Femur (tissue), 1 donor: ENCODE data around the gene RNPEPL1.

Experiments
- DNase-seq: peaks from one replicate; pipeline ENCODE4 v3.0.0-alpha.2; 2017

Gene RNPEPL1

GRCh38 chr2:240593026-240593702 lies 24.9 kb downstream of the RNPEPL1 start:
- no peak for DNase-seq

DNA sequence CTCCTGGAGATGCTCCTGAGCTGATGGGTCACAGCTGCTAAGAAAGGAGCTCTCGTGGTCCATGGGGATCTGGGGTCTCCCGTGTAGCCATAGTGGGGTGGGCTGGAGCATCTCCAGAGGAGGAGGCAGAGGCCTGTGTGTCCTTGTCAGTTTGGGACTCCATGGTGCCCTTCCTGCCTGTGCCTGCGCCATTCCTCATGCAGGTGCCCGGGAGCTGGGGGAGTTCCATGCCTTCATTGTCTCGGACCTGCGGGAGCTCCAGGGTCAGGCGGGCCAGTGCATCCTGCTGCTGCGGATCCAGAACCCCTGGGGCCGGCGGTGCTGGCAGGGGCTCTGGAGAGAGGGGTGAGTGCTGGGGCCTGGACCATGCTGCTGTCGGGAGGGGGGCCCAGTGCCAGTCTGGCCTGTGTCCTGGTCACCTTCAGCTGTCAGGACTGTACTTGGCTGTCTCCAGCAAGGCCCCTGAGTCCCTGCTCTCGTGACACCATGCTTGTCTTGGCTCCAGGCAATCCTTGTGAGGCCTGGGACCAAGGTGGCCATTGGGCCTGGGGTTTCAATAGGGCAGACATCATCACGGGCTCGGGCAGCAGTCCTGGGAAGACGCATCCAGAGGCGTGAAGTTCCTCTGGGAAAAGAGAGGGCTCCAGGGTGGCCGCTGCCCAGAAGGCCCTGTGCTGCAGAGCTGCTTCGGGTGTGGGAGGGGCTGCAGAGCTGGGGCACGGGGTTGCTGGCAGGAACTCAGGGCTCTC lies 25.6 kb downstream of the RNPEPL1 start:
- DNase-seq: no peak

DNA sequence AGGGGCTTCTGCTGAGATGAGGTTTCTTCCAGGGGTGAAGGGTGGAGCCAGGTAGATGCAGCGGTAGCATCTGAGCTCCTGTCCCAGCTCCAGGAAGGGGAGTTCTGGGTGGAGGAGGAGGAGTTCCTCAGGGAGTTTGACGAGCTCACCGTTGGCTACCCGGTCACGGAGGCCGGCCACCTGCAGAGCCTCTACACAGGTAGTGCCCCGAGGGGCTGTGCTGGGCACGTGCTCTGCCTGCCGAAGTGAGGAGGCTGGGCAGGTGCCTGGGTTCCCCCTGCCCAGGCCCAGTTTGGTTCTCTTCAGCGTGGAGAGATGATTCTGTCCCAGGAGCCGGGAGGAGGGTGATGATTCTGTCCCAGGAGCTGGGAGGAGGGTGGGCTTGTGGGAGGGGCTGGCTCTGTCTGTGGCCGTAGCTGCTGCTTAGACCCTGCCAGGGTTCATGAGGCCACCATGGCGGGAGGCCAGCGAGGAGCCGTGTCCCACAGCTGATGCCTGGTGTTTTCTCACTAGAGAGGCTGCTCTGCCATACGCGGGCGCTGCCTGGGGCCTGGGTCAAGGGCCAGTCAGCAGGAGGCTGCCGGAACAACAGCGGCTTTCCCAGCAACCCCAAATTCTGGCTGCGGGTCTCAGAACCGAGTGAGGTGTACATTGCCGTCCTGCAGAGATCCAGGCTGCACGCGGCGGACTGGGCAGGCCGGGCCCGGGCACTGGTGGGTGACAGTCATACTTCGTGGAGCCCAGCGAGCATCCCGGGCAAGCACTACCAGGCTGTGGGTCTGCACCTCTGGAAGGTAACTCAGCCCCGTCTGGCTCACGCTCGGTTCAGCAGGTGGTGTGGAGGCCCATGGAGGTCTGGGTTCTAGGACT lies 26.5 kb downstream of the RNPEPL1 start:
- no peak for DNase-seq

GRCh38 chr2:240595381-240596079 lies 27.2 kb downstream of the RNPEPL1 start:
- no peak for DNase-seq

DNA sequence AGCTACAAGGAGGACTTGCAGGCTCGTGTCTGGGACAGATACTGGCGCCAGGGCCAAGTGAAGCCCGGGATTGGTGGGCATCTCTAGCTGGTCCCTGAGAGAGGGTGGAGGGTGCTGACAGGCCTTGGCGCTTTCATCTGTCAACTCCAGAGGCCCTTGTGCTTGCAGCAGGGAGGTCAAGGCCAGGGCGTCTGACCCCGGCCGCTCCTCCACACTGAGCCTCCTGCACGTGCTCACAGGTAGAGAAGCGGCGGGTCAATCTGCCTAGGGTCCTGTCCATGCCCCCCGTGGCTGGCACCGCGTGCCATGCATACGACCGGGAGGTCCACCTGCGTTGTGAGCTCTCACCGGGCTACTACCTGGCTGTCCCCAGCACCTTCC lies 27.8 kb downstream of the RNPEPL1 start:
- no peak for DNase-seq

DNA sequence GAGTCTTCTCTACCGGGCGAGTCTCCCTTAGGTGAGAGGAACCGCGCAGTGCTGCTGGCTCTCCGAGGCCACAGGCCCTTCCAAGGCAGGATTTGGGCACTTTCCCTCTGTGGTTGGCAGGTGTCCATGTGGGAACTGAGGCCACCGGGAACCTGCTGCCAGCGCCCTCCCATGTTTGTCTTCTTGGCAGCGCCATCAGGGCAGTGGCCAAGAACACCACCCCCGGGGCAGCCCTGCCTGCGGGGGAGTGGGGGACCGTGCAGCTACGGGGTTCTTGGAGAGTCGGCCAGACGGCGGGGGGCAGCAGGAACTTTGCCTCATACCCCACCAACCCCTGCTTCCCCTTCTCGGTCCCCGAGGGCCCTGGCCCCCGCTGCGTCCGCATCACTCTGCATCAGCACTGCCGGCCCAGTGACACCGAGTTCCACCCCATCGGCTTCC lies 28.2 kb downstream of the RNPEPL1 start:
- no peak for DNase-seq

- DNase-seq: no peak
These were observed 28.8 kb downstream of the RNPEPL1 start for GRCh38 chr2:240597054-240597418.

- DNase-seq: no peak
These were observed 29.3 kb downstream of the RNPEPL1 start for GRCh38 chr2:240597419-240598181.

- no peak for DNase-seq
These were observed 30.1 kb downstream of the RNPEPL1 start for GRCh38 chr2:240598311-240598911.

- DNase-seq: peak; percentile 3
These were observed 30.9 kb downstream of the RNPEPL1 start for GRCh38 chr2:240599141-240599583.

- no peak for DNase-seq
These were observed 32.2 kb downstream of the RNPEPL1 start for GRCh38 chr2:240600451-240600961.

- peak; percentile 11 for DNase-seq
These were observed 33.0 kb downstream of the RNPEPL1 start for GRCh38 chr2:240601061-240601830.

- DNase-seq: no peak
These were observed 33.5 kb downstream of the RNPEPL1 start for GRCh38 chr2:240601831-240602160.

DNA sequence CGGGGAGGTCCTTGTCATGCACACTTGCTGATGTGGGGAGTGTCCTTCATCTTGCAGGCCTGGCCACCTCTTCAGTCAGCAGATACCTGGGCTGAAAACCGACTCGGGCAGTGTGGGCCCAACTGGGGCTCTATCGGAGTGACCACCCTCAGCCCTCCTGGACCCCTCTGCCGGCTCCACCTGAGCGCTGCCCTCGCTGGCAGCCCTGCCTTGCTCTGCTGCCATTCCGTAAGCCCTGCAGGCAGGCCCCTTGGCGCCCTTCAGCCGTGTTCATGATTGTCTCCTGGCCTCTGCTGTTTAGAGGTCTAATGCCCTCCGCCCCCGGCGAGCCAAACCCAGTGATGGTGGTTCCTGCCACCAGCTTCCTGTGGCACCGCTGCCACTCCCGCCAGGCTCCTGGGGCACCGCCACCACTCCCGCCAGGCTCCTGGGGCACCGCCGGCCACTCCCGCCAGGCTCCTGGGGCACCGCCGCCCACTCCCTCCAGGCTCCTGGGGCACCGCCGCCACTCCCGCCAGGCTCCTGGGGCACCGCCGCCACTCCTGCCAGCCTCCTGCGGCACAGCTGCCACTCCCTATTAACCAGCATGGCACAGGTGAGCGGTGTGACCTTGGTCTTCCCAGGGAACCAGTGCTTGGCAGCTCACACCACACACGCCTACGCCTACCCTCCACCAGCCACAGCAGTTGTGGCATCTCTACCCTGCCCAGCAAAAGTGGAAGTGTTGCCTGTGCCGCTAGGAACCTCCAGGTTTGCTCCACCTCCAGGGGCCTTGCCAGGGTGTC lies 34.2 kb downstream of the RNPEPL1 start:
- peak; percentile 11 for DNase-seq

- DNase-seq: peak; percentile 14
These were observed 35.0 kb downstream of the RNPEPL1 start for GRCh38 chr2:240603081-240603835.

- DNase-seq: peak; percentile 15
These were observed 35.6 kb downstream of the RNPEPL1 start for GRCh38 chr2:240603846-240604245.

DNA sequence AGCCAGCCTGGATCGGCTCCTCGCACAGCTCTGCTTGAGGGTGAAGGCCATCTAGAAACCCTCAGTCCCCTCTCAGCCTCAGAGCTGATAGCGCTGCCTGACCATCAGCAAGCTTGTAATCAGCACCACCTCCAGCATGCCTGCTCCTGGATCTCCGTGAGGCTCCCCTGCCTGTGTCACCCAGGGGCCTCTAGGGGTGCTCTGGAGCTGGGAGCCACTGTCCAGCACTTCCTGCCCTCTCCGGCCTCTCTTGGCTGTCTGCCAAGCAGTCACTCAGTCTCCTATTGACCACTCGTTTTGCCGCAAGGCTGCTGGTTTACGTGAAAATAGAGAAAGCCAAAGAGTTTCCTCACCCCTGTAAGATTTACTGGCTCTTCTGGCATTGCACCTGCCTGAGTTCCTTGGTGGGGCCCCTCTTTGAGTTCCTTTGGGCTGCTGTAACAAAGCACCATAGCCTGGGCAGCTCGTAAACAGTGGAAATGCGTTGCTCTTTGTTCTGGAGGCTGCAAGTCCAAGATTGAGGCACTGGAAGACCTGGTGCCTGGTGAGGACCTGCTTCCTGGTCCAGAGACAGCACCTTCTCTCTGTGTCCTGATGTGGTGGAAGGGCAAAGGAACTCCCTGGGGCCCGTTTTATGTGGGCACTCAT lies 36.1 kb downstream of the RNPEPL1 start:
- peak; percentile 69 for DNase-seq

- DNase-seq: no peak
These were observed 36.8 kb downstream of the RNPEPL1 start for GRCh38 chr2:240604939-240605716.
